OCI-LY7 (cell line): ENCODE measurements around the gene ITPRID2. TPM values are rescaled to one million over a fixed set of nuclear protein-coding genes. Genes with fewer than 3 reads are reported as not detected.

ENCODE experiments used
- BruUV-seq: library from RNA; stranded (reverse); fragments of 400-500 nt; replicated peaks from 2 replicates; lab custom pipeline; 2021; lab: Mats Ljungman, UMichigan
- CTCF ChIA-PET: fragments of 300-600 bp; sonication (Branson Sonifier 250); formaldehyde crosslinking; loops from one replicate; lab custom pipeline; 2022; ENCODE audit warnings: antibody characterized with exemption; ENCODE audit not compliant: unreplicated experiment; lab: Charles Lee
- POLR2A ChIA-PET: fragments of 300-600 bp; sonication (Branson Sonifier 250); formaldehyde crosslinking; loops from one replicate; lab custom pipeline; 2022; ENCODE audit warnings: antibody characterized with exemption; lab: Charles Lee
- DNase-seq: peaks from one replicate; pipeline ENCODE4 v3.0.0-alpha.2; 2015; ENCODE audit warnings: low spot score
- H2AFZ ChIP-seq: fragments of 200-600 bp; sonication (generic), shearing (Covaris generic); 2 replicates; pipeline ENCODE4 v1.6.1; 2014; ENCODE audit warnings: mild to moderate bottlenecking, antibody characterized with exemption, low read length, moderate library complexity
- H3K27ac ChIP-seq: fragments of 200-600 bp; sonication (generic); 2 replicates; pipeline ENCODE4 v1.5.1; 2014; ENCODE audit warnings: mixed run types, low read depth, mild to moderate bottlenecking, moderate library complexity, low read length, inconsistent platforms; ENCODE audit not compliant: poor library complexity, severe bottlenecking
- H3K36me3 ChIP-seq: fragments of 200-600 bp; sonication (generic); 2 replicates; pipeline ENCODE4 v1.6.1; 2014; ENCODE audit warnings: mild to moderate bottlenecking, antibody characterized with exemption, low read length, moderate library complexity, mixed read lengths; ENCODE audit not compliant: insufficient read depth
- H3K4me1 ChIP-seq: fragments of 200-600 bp; sonication (generic); 2 replicates; pipeline ENCODE4 v1.5.1; 2014; ENCODE audit warnings: mild to moderate bottlenecking, low read length; ENCODE audit not compliant: insufficient read depth, poor library complexity, severe bottlenecking
- H3K4me2 ChIP-seq: fragments of 200-600 bp; sonication (generic); 2 replicates; pipeline ENCODE4 v1.6.1; 2014; ENCODE audit warnings: mild to moderate bottlenecking, low read length
- H3K4me3 ChIP-seq: fragments of 200-600 bp; sonication (generic); 2 replicates; pipeline ENCODE4 v1.5.1; 2014; ENCODE audit warnings: mild to moderate bottlenecking, low read depth, low read length; ENCODE audit not compliant: poor library complexity, severe bottlenecking
- H3K79me2 ChIP-seq: fragments of 200-600 bp; sonication (generic); 2 replicates; pipeline ENCODE4 v1.6.1; 2016; ENCODE audit warnings: low read depth, mild to moderate bottlenecking, low read length, moderate library complexity, mixed read lengths; ENCODE audit not compliant: insufficient read depth
- H3K9me2 ChIP-seq: fragments of 200-600 bp; sonication (generic); 2 replicates; pipeline ENCODE4 v1.6.1; 2016; ENCODE audit warnings: mild to moderate bottlenecking, low read length, mixed read lengths; ENCODE audit not compliant: insufficient read depth
- H3K9me3 ChIP-seq: fragments of 200-600 bp; sonication (generic); 2 replicates; pipeline ENCODE4 v1.6.1; 2014; ENCODE audit warnings: mild to moderate bottlenecking, mixed run types, low read length, mixed read lengths
- H4K20me1 ChIP-seq: fragments of 200-600 bp; sonication (generic); 2 replicates; pipeline ENCODE4 v1.6.1; 2014; ENCODE audit warnings: mild to moderate bottlenecking, antibody characterized with exemption, low read length, moderate library complexity, mixed read lengths; ENCODE audit not compliant: insufficient read depth
- CTCF ChIP-seq: fragments of 200-600 bp; sonication (generic); conservative IDR thresholded peaks from 2 replicates; pipeline ENCODE4 v1.5.1; 2014; ENCODE audit warnings: mild to moderate bottlenecking, antibody characterized with exemption, low read length, moderate library complexity, mixed read lengths
- EZH2phosphoT487 ChIP-seq: fragments of 200-600 bp; sonication (generic); IDR thresholded peaks from 2 replicates; pipeline ENCODE4 v1.6.1; 2018; ENCODE audit warnings: low read depth, borderline replicate concordance, mild to moderate bottlenecking, mixed run types, antibody characterized with exemption, low read length, moderate library complexity, mixed read lengths
- intact Hi-C: fragments of 100-400 bp; cut with micrococcal nuclease; formaldehyde crosslinking; loops from one replicate; pipeline ENCODE4 v1.10.0; 2022; ENCODE audit not compliant: unreplicated experiment
- total RNA-seq, 2 experiments: library from RNA; depleted of rRNA in 1 of 2; stranded (reverse); fragments of >200 nt in 1 of 2; shearing (Covaris generic) in 1 of 2; gene quantifications; 2 replicates each; pipeline ENCODE4 v1.2.3, GENCODE V29; 2014 to 2022

The ITPRID2 gene
- total RNA-seq, 2 experiments from 2014 or later: 25.9 to 47.5 TPM

- Histone ChIP-seq H3K4me1 (no peaks in the 10 kb centered on the region), H3K4me2 (no peak overlapping the region), H2AFZ (no peak overlapping the region), H3K27ac (no peak overlapping the region), H4K20me1 (no peaks in the 10 kb centered on the region), H3K79me2 (no peaks in the 10 kb centered on the region), H3K4me3 (no peak overlapping the region), H3K36me3 (no peaks in the 10 kb centered on the region), H3K9me3 (no peaks in the 10 kb centered on the region), H3K9me2 (no peaks in the 10 kb centered on the region)
- intact Hi-C loops: no loop called here
- no peak for DNase-seq
- no TSS peak for BruUV-seq
- no peak for TF ChIP-seq CTCF
- TF ChIP-seq EZH2phosphoT487: no peak
- POLR2A ChIA-PET: interaction anchor here (0.6 kb wide), 3 partner anchors 11 to 1164 kb away, joined by 3 to 8 read pairs (median 3); no protein-coding TSS in a partner anchor
- CTCF ChIA-PET: no interaction called here
Measured at GRCh38 chr2:181851726-181852125, 39.8 kb upstream of the ITPRID2 start.

DNA sequence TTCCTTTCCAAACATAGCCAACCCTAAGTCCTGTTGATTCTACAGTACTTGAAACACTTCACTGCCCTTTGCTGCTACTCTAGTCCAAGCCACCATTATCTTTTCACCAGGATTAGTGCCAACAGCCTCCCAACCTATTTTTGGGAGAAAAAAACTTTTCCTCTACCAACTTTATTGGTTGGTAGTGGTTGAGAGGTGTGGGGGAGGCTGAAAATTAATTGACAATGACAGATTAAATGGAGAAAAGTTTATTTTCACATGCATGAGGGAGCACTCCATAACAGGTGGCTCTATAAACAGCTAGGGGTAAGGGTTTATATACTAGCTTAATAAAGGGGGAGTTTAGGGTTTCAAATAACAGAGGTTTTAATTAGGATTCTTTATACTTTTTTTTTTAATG lies 37.8 kb upstream of the ITPRID2 start:
- CTCF ChIA-PET: no interaction called here
- no TSS peak for BruUV-seq

More for the DNA sequence above, 37.8 kb upstream of the ITPRID2 start:
- no peak overlapping the region for H3K4me2 ChIP-seq
- POLR2A ChIA-PET: no interaction called here
- no peaks in the 10 kb centered on the region for H4K20me1 ChIP-seq
- H3K27ac ChIP-seq: no peak overlapping the region
- H3K79me2 ChIP-seq: no peaks in the 10 kb centered on the region
- H3K9me2 ChIP-seq: no peaks in the 10 kb centered on the region
- H3K4me1 ChIP-seq: no peaks in the 10 kb centered on the region
- no peaks in the 10 kb centered on the region for H3K9me3 ChIP-seq
- intact Hi-C loops: no loop called here
- DNase-seq: no peak
- no peak overlapping the region for H3K4me3 ChIP-seq
- TF ChIP-seq EZH2phosphoT487 (no peak), CTCF (no peak)
- H3K36me3 ChIP-seq: no peaks in the 10 kb centered on the region
- H2AFZ ChIP-seq: no peak overlapping the region
